Activated CD4-positive, alpha-beta T cell treated with anti-CD3 and anti-CD28 coated beads, Interleukin-2, Interleukin-4, amounts not matched to agents 100 ng/mL and 50 ng/mL, durations not matched to agents 16 hours and 8 hours (primary cell): Measurements from ENCODE around the gene PRKCE.
A peak's percentile ranks its signal among the peaks of the same experiment; 100 is the strongest.
"Not testable (repeated sequence)": the region's sequence is repeated elsewhere in the genome, so short reads cannot be mapped to it uniquely, and the experiment has no call there.

Experiments
- DNase-seq: peaks from one replicate; pipeline ENCODE4 v3.0.0-alpha.2; 2020; ENCODE audit warnings: low spot score

PRKCE gene

GRCh38 chr2:45909677-45910191, 258.3 kb downstream of the PRKCE start:
- DNase-seq: no peak

GRCh38 chr2:45910473-45911060, 259.1 kb downstream of the PRKCE start:
- DNase-seq: no peak

GRCh38 chr2:45911538-45911937, 260.1 kb downstream of the PRKCE start:
- no peak for DNase-seq

GRCh38 chr2:45912109-45912508, 260.6 kb downstream of the PRKCE start:
- DNase-seq: no peak

GRCh38 chr2:45913539-45913938, 262.1 kb downstream of the PRKCE start:
- no peak for DNase-seq

GRCh38 chr2:45915523-45915922, 264.0 kb downstream of the PRKCE start:
- DNase-seq: no peak

GRCh38 chr2:45917561-45918176, 266.2 kb downstream of the PRKCE start:
- not testable (repeated sequence) for DNase-seq

- DNase-seq: no peak
Measured at GRCh38 chr2:45918463-45919159, 267.1 kb downstream of the PRKCE start.

- no peak for DNase-seq
Measured at GRCh38 chr2:45919160-45919650, 267.7 kb downstream of the PRKCE start.

- no peak for DNase-seq
Measured at GRCh38 chr2:45919711-45920111, 268.2 kb downstream of the PRKCE start.

- DNase-seq: no peak
Measured at GRCh38 chr2:45921921-45922320, 270.4 kb downstream of the PRKCE start.

- no peak for DNase-seq
Measured at GRCh38 chr2:45922577-45922988, 271.1 kb downstream of the PRKCE start.

- no peak for DNase-seq
Measured at GRCh38 chr2:45923701-45924100, 272.2 kb downstream of the PRKCE start.

- no peak for DNase-seq
Measured at GRCh38 chr2:45925026-45925425, 273.6 kb downstream of the PRKCE start.

GRCh38 chr2:45925636-45926366, 274.3 kb downstream of the PRKCE start:
- no peak for DNase-seq

- no peak for DNase-seq
Measured at GRCh38 chr2:45928946-45929345, 277.5 kb downstream of the PRKCE start.

- no peak for DNase-seq
Measured at GRCh38 chr2:45929674-45930395, 278.4 kb downstream of the PRKCE start.

- DNase-seq: no peak
Measured at GRCh38 chr2:45930396-45930792, 278.9 kb downstream of the PRKCE start.

GRCh38 chr2:45932278-45932975, 281.0 kb downstream of the PRKCE start:
- peak; percentile 25 for DNase-seq

- DNase-seq: peak; percentile 52
Measured at GRCh38 chr2:45935791-45936622, 284.5 kb downstream of the PRKCE start.
